HTERT RPE-1 (cell line): ENCODE measurements around the gene ZBTB11.
"Not testable (repeated sequence)": the region's sequence is repeated elsewhere in the genome, so short reads cannot be mapped to it uniquely, and the experiment has no call there.

Experiments used
- in situ Hi-C: fragments of 300-500 bp; cut with MboI; formaldehyde crosslinking; loops from 4 replicates; pipeline ENCODE4 v1.14.3; 2020; ENCODE audit warnings: low sequenced_read_pairs

ZBTB11 gene, protein sequence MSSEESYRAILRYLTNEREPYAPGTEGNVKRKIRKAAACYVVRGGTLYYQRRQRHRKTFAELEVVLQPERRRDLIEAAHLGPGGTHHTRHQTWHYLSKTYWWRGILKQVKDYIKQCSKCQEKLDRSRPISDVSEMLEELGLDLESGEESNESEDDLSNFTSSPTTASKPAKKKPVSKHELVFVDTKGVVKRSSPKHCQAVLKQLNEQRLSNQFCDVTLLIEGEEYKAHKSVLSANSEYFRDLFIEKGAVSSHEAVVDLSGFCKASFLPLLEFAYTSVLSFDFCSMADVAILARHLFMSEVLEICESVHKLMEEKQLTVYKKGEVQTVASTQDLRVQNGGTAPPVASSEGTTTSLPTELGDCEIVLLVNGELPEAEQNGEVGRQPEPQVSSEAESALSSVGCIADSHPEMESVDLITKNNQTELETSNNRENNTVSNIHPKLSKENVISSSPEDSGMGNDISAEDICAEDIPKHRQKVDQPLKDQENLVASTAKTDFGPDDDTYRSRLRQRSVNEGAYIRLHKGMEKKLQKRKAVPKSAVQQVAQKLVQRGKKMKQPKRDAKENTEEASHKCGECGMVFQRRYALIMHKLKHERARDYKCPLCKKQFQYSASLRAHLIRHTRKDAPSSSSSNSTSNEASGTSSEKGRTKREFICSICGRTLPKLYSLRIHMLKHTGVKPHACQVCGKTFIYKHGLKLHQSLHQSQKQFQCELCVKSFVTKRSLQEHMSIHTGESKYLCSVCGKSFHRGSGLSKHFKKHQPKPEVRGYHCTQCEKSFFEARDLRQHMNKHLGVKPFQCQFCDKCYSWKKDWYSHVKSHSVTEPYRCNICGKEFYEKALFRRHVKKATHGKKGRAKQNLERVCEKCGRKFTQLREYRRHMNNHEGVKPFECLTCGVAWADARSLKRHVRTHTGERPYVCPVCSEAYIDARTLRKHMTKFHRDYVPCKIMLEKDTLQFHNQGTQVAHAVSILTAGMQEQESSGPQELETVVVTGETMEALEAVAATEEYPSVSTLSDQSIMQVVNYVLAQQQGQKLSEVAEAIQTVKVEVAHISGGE

DNA sequence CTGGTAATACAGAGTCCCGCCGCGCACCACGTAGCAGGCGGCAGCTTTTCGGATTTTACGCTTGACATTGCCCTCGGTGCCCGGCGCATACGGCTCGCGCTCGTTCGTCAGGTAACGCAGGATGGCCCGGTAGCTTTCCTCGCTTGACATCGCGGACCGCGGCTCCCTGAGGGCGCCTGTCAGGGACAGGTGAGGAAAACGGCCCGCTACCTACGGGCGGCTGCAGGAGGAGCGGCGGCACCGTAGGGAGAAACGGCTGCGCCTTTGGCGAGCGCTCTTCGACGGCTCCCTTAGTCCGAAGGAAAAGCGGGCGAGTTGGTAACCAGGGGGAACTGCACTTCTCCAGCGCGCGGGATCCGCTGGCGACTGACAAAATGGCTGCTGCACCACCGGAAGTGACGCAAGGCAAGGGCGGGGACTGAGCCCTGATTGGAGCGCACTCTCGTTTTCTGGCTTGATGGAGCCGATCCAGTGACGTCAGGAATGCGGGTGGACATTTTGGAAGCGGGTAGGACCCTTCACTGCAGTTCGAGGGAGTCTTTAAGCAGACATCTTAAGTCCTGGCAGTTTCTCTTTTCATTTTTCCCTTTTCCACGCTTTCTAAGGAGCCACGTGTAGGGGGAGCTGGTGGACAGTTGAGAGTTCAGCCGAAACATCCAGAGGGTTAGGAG is at the start of gene ZBTB11:
Gene ZBTB11 (minus strand): TSS at position 368 of the 671 bp plus-strand sequence. CDS start 218 bp downstream, at position 150.
- in situ Hi-C loops = no loop called here

DNA sequence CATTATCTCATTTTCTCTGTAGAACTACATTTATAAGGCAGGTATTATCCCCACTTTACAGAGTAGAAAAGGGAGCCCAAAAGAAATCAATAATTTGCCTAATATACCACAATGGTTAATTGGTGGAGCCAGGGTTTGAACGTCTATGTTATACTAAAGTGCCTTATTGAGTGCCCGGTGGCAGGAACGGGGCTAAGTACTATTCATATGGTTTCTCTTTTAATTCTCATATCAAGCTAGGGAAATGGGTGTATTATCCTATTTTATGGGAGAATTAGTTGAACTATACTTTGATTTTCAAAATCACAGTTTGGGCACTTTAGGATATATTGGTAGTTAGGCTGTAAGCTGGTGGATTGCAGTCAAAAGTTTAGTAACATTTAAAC is 49.0 kb upstream of the ZBTB11 start:
- in situ Hi-C loops = no loop called here

DNA sequence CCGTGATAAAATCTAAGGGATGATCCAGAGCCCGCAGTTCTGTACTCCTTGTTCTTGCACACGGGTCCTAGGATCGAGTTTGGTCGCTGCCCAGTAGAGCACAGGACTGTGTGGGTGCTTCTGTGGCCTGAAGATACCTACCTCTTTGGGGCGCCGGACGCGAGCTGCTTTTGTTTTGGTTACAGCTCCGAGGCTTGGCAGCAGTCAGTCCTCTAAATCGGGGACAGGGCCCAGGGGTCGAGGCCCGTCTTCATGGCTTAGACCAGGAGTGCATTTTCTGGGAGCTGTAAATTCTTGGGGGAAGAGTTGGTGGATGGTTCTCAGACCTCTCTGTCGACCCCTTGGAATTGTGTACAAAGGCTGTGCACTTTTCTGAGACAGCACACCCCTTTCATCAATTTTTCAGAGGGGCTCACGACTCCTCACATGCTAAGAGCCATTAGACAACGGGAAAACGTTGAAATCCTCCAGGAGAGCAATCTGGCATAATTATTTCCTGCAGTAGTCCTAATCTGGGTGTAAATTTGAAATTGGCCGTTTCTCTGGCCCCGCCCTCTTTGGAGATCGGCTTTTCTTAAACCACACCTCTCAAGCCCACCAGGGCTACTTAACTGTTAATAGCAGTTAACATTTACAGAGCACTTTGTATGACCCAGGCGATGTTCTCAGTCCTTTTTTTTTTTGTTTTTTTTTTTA is 48.4 kb upstream of the ZBTB11 start:
- in situ Hi-C loops = no loop called here

DNA sequence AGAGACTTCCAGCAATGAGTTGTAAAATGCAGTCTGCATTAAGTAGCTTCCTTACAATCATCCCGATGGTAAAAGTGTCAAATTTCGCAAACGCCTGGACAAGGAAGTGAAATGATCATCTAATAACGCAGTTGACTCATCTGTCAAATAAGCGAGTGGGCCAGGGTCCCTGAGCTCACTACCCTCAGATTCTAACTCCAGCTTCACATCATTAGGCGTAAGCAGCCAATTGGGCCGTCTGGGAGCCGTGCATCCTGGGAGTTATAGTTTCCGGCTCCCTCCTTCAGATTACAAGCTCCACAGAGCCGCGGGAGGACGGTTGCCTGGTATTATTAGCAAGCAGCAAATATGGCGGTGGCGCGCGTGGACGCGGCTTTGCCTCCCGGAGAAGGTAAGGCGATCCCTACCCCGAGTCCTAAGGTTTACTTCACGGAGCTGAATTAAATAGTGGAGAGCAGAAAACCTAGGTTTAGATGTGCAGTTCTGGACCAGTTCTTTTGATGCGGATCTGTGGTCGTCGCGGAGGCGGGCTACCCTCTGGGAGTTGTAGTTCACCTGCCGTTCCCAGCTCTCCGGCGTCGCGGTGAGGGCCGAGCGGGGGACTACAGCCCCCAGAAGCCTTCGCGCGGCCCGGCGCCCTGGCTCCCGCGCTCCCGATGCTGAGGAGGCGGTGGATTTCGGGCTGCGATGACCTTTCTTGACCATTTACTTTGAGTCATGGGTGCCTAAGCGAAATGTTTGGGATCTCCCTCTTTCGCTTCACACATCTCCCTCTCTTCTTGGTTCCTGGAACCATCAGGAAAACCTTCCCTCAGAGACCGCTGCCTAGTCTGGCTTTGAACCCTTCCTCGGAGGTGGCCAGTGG is 47.6 kb upstream of the ZBTB11 start, which contains the start of gene CEP97:
Gene CEP97 (plus strand): TSS at position 286 of the 865 bp plus-strand sequence. CDS start 63 bp downstream, at position 349.
- in situ Hi-C loops = no loop called here

GRCh38 chr3:101722394-101723173 is 45.7 kb upstream of the ZBTB11 start:
- in situ Hi-C loops = no loop called here

GRCh38 chr3:101720851-101721840 is 44.2 kb upstream of the ZBTB11 start:
- in situ Hi-C loops = no loop called here

- in situ Hi-C loops = no loop called here
Observed at GRCh38 chr3:101719604-101720185, 42.8 kb upstream of the ZBTB11 start.

GRCh38 chr3:101718455-101718854 is 41.5 kb upstream of the ZBTB11 start:
- in situ Hi-C loops = no loop called here

- in situ Hi-C loops = no loop called here
Observed at GRCh38 chr3:101709126-101709525, 32.2 kb upstream of the ZBTB11 start.

GRCh38 chr3:101704639-101705038 is 27.7 kb upstream of the ZBTB11 start:
- in situ Hi-C loops = not testable (repeated sequence)

DNA sequence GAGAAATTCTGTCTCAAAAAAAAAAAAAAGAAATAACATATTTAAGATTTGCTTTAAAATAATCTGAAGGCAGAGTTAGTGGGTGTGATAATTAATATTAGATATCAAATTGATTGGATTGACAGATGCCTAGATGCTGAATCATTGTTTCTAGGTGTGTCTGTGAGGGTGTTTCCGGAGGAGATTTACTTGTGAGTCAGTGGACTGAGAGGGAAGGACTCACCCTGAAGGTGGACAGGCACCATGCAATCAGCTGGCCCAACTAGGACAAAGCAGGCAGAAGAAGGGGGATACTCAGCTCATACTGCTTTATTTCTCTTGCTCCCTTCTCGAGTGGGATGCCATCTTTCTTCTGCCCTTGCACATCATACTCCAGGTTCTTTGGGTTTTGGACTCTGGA is 26.2 kb upstream of the ZBTB11 start:
- in situ Hi-C loops = no loop called here

DNA sequence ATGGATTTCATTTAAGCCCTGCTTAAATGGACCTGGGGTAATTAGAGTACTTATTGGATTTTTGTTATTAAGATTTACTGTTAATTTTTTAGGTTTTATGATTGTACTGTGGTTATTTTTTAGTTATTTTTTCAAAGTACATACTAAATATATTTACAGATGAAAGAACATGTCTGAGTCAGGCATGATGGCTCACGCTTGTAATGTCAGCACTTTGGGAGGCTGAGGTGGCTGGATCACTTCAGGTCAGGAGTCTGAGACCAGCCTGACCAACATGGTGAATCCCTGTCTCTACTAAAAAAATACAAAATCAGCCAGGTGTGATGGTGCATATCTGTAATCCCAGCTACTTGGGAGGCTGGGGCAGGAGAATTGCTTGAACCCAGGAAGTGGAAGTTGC is 25.8 kb upstream of the ZBTB11 start:
- in situ Hi-C loops = no loop called here

DNA sequence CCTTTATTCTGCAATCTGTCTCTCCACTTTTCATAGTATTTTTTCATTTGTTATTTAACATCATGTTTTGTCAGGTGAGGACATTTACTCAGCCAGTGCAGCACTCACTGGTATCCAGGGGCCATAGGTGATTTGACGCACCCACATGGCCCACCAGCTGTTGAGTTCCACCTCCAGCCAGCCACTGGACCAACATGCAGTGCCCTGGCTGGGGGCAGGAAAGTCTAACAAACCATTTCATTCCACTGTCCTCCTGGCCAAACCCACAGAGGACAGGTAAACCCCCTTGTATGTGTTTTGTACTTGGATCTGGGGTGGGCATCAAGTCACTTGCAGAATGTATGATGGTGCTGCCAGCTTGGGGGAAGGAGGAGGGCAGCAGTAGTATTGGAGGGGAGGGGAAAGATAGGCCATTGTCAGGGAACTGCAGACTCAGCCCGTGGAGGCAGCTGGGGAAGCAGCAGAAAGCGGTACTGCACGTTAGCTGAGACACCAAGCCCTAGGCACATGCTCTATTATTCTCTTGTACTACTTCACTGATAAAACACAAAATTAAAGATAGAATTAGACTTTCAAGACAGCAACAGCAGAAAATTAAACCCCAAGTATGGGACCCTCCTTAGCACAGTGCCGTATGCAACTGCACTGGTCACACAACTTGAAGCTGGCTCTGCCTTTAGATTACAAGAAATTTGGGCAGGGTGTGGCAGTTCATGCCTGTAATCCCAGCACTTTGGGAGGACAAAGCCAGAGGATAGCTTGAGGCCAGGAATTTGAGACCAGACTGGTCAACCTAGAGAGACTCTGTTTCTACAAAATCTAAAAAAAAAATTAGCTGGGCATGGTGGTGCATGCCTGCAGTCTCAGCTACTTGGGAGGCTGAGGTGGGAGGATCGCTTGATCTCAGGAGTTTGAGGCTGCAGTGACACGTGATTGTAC is 25.0 kb upstream of the ZBTB11 start:
- in situ Hi-C loops = no loop called here

- in situ Hi-C loops = no loop called here
Observed at GRCh38 chr3:101695779-101696372, 18.9 kb upstream of the ZBTB11 start.

- in situ Hi-C loops = not testable (repeated sequence)
Observed at GRCh38 chr3:101694836-101695235, 17.9 kb upstream of the ZBTB11 start.
